H9 (cell line): ENCODE measurements around the gene MED22. TPM values are rescaled to one million over a fixed set of nuclear protein-coding genes. Genes with fewer than 3 reads are reported as not detected.
A peak's percentile ranks its signal among the peaks of the same experiment; 100 is the strongest.

ENCODE experiments used
- DNase-seq: peaks from one replicate; pipeline ENCODE4 v3.0.0-alpha.2; 2017
- H2AFZ ChIP-seq: one replicate; pipeline ENCODE4 v1.6.1; 2013; ENCODE audit warnings: mild to moderate bottlenecking, low read length, control low read depth, moderate library complexity
- H2AK5ac ChIP-seq: 2 replicates; pipeline ENCODE4 v1.6.1; 2013; ENCODE audit warnings: low read length, control low read depth, mixed read lengths; ENCODE audit not compliant: insufficient read length
- H2BK120ac ChIP-seq: one replicate; pipeline ENCODE4 v1.6.1; 2013; ENCODE audit warnings: low read depth, mild to moderate bottlenecking, low read length, control low read depth, inconsistent platforms; ENCODE audit not compliant: poor library complexity, severe bottlenecking
- H2BK12ac ChIP-seq: 2 replicates; pipeline ENCODE4 v1.6.1; 2013; ENCODE audit warnings: low read length, control low read depth, mixed read lengths, low read depth; ENCODE audit not compliant: insufficient read length
- H2BK15ac ChIP-seq: 2 replicates; pipeline ENCODE4 v1.6.1; 2013; ENCODE audit warnings: low read depth, low read length, control low read depth
- H2BK20ac ChIP-seq: one replicate; pipeline ENCODE4 v1.6.1; 2013; ENCODE audit warnings: low read depth, mild to moderate bottlenecking, low read length, control low read depth, inconsistent platforms; ENCODE audit not compliant: poor library complexity, severe bottlenecking
- H2BK5ac ChIP-seq: 2 replicates; pipeline ENCODE4 v1.6.1; 2013; ENCODE audit warnings: low read length, control low read depth, mixed read lengths; ENCODE audit not compliant: insufficient read length
- H3K14ac ChIP-seq: 2 replicates; pipeline ENCODE4 v1.6.1; 2013; ENCODE audit warnings: low read length, control low read depth; ENCODE audit not compliant: insufficient read depth
- H3K18ac ChIP-seq: 2 replicates; pipeline ENCODE4 v1.6.1; 2013; ENCODE audit warnings: low read depth, mild to moderate bottlenecking, mixed read lengths, low read length, control low read depth; ENCODE audit not compliant: insufficient read length
- H3K23ac ChIP-seq: 2 replicates; pipeline ENCODE4 v1.6.1; 2013; ENCODE audit warnings: low read length, control low read depth, mixed read lengths, low read depth; ENCODE audit not compliant: insufficient read length
- H3K23me2 ChIP-seq: 2 replicates; pipeline ENCODE4 v1.6.1; 2013; ENCODE audit warnings: low read depth, mild to moderate bottlenecking, mixed read lengths, low read length, control low read depth; ENCODE audit not compliant: insufficient read length, poor library complexity, severe bottlenecking
- H3K27ac ChIP-seq: 2 replicates; pipeline ENCODE4 v1.5.1; 2013; ENCODE audit warnings: low read length, control low read depth, mixed read lengths, low read depth; ENCODE audit not compliant: insufficient read length
- H3K27me3 ChIP-seq: 2 replicates; pipeline ENCODE4 v1.6.1; 2013; ENCODE audit warnings: low read length, control low read depth, inconsistent platforms; ENCODE audit not compliant: insufficient read depth
- H3K4ac ChIP-seq: 2 replicates; pipeline ENCODE4 v1.6.1; 2013; ENCODE audit warnings: low read depth, mild to moderate bottlenecking, control low read depth, inconsistent platforms, low read length, moderate library complexity
- H3K4me1 ChIP-seq: 2 replicates; pipeline ENCODE4 v1.6.1; 2013; ENCODE audit warnings: low read length, control low read depth, inconsistent platforms; ENCODE audit not compliant: insufficient read depth
- H3K4me2 ChIP-seq: 2 replicates; pipeline ENCODE4 v1.6.1; 2013; ENCODE audit warnings: low read length, control low read depth, mixed read lengths; ENCODE audit not compliant: insufficient read length, insufficient read depth
- H3K56ac ChIP-seq: 2 replicates; pipeline ENCODE4 v1.6.1; 2013; ENCODE audit warnings: low read depth, mild to moderate bottlenecking, mixed read lengths, low read length, control low read depth; ENCODE audit not compliant: insufficient read length
- H3K79me1 ChIP-seq: 2 replicates; pipeline ENCODE4 v1.6.1; 2013; ENCODE audit warnings: low read depth, mild to moderate bottlenecking, moderate library complexity, low read length, control low read depth, inconsistent platforms; ENCODE audit not compliant: insufficient read depth, poor library complexity, severe bottlenecking
- H3K79me2 ChIP-seq: 2 replicates; pipeline ENCODE4 v1.6.1; 2013; ENCODE audit warnings: low read length, control low read depth, inconsistent platforms; ENCODE audit not compliant: insufficient read depth
- H3K9ac ChIP-seq: 2 replicates; pipeline ENCODE4 v1.6.1; 2013; ENCODE audit warnings: low read length, control low read depth, mixed read lengths; ENCODE audit not compliant: insufficient read length; ENCODE audit errors: extremely low read depth
- H3K9me3 ChIP-seq: one replicate; pipeline ENCODE4 v1.6.1; 2013; ENCODE audit warnings: low read depth, low read length, inconsistent platforms; ENCODE audit not compliant: control insufficient read depth
- H3T11ph ChIP-seq: one replicate; pipeline ENCODE4 v1.6.1; 2013; ENCODE audit warnings: mild to moderate bottlenecking, low read length, control low read depth, inconsistent platforms
- H4K20me1 ChIP-seq: one replicate; pipeline ENCODE4 v1.6.1; 2013; ENCODE audit not compliant: control insufficient read depth, insufficient read length, insufficient read depth
- H4K5ac ChIP-seq: 2 replicates; pipeline ENCODE4 v1.6.1; 2013; ENCODE audit warnings: low read depth, mild to moderate bottlenecking, mixed read lengths, low read length, control low read depth; ENCODE audit not compliant: insufficient read length
- H4K8ac ChIP-seq: replicated peaks from 2 replicates; pipeline ENCODE4 v1.6.1; 2013; ENCODE audit warnings: low read length, control low read depth, mixed read lengths, low read depth; ENCODE audit not compliant: insufficient read length
- H4K91ac ChIP-seq: 2 replicates; pipeline ENCODE4 v1.6.1; 2013; ENCODE audit warnings: low read depth, mild to moderate bottlenecking, moderate library complexity, mixed read lengths, low read length, control low read depth; ENCODE audit not compliant: insufficient read length
- H3K27ac Mint-ChIP-seq, 3 experiments: 2 replicates in 2 of 3; 3 replicates in 1 of 3; pipeline ENCODE4 v1.8.0; 2020 to 2021; ENCODE audit warnings: mixed read lengths in 3 of 3, mild to moderate bottlenecking in 1 of 3, moderate library complexity in 1 of 3
- H3K27me3 Mint-ChIP-seq: 2 replicates; pipeline ENCODE4 v1.8.0; 2021; ENCODE audit warnings: low read depth, mild to moderate bottlenecking, moderate library complexity, mixed read lengths
- H3K36me3 Mint-ChIP-seq, 3 experiments: 2 replicates in 2 of 3; 3 replicates in 1 of 3; pipeline ENCODE4 v1.8.0; 2020 to 2021; ENCODE audit warnings: low read depth in 3 of 3, mixed read lengths in 3 of 3; ENCODE audit not compliant: insufficient read depth in 1 of 3
- H3K4me1 Mint-ChIP-seq, 2 experiments: 2 replicates each; pipeline ENCODE4 v1.8.0; 2020; ENCODE audit warnings: mixed read lengths in 2 of 2
- H3K4me3 Mint-ChIP-seq, 2 experiments: 2 replicates in 1 of 2; 3 replicates in 1 of 2; pipeline ENCODE4 v1.8.0; 2020 to 2021; ENCODE audit warnings: mild to moderate bottlenecking in 2 of 2, mixed read lengths in 2 of 2, moderate library complexity in 1 of 2
- H3K9me3 Mint-ChIP-seq, 2 experiments: 2 replicates in 1 of 2; 3 replicates in 1 of 2; pipeline ENCODE4 v1.8.0; 2020; ENCODE audit warnings: mild to moderate bottlenecking in 2 of 2, mixed read lengths in 2 of 2, moderate library complexity in 1 of 2
- CTCF ChIP-seq: fragments of 200-600 bp; sonication (generic); conservative IDR thresholded peaks from 3 replicates; pipeline ENCODE4 v1.8.0; 2021; ENCODE audit warnings: antibody characterized with exemption, mild to moderate bottlenecking
- WGBS: extraction: QIAGEN DNeasy Blood & Tissue Kit; methylation state at CpG from one replicate; pipeline ENCODE4 v1.1.7; 2013; ENCODE audit warnings: missing lambda C conversion rate, low lambda C conversion rate, mixed read lengths; ENCODE audit not compliant: insufficient read length; ENCODE audit errors: extremely low coverage; 5-methylcytosine and 5-hydroxymethylcytosine counted together
- total RNA-seq: library from RNA; stranded (reverse); gene quantifications from 2 replicates; pipeline ENCODE4 v1.2.1, GENCODE V29; 2021

Gene MED22
- total RNA-seq, 1 experiment from 2014 or later, result 60.1 TPM

GRCh38 chr9:133351908-133352634 lies 4.1 kb upstream of the MED22 start:
- Histone ChIP-seq H3K79me2 (peaks cover 7% of the 10 kb centered on the region; the same call in 1 of the 2 replicates), H3K27ac (no peak overlapping the region), H2BK20ac (no peak overlapping the region), H4K8ac (no peak overlapping the region), H2BK120ac (no peak overlapping the region), H3K9ac (no peak overlapping the region), H3K14ac (no peak overlapping the region), H3K23ac (no peak overlapping the region), H2AFZ (no peak overlapping the region), H4K91ac (no peak overlapping the region), H3K56ac (no peak overlapping the region), H2AK5ac (no peak overlapping the region), H3K23me2 (peaks cover 10% of the 10 kb centered on the region), H3K4me2 (no peak overlapping the region), H2BK15ac (no peak overlapping the region), H3T11ph (no peak overlapping the region), H3K4ac (no peak overlapping the region), H2BK5ac (no peak overlapping the region), H3K27me3 (no peaks in the 10 kb centered on the region), H3K9me3 (no peaks in the 10 kb centered on the region), H4K5ac (no peak overlapping the region), H4K20me1 (no peaks in the 10 kb centered on the region), H3K4me1 (no peaks in the 10 kb centered on the region; the same call in 1 of the 2 replicates), H3K79me1 (no peaks in the 10 kb centered on the region), H2BK12ac (no peak overlapping the region), H3K18ac (no peak overlapping the region)
- WGBS, result no CpG with 5 or more reads among the region's 14 CpGs
- H3K4me1 Mint-ChIP-seq, result peaks cover 16 to 27% of the 10 kb centered on the region in 2 experiments
- H3K27me3 Mint-ChIP-seq, result no peaks in the 10 kb centered on the region
- no peak overlapping the region for H3K4me3 Mint-ChIP-seq
- H3K36me3 Mint-ChIP-seq, result peaks cover 41 to 55% (median 50%) of the 10 kb centered on the region in 3 experiments
- H3K27ac Mint-ChIP-seq, result peak overlapping the region in 2 of 3 experiments; percentile 61 to 80; a peak in 2 of 7 replicates
- peaks cover 0 to 3% of the 10 kb centered on the region in 2 experiments; a peak in 1 of 5 replicates for H3K9me3 Mint-ChIP-seq
- peak; percentile 93 for DNase-seq
- peak; percentile 74 for TF ChIP-seq CTCF
